ENCODE results near the gene FBP1.

FBP1 gene

DNA sequence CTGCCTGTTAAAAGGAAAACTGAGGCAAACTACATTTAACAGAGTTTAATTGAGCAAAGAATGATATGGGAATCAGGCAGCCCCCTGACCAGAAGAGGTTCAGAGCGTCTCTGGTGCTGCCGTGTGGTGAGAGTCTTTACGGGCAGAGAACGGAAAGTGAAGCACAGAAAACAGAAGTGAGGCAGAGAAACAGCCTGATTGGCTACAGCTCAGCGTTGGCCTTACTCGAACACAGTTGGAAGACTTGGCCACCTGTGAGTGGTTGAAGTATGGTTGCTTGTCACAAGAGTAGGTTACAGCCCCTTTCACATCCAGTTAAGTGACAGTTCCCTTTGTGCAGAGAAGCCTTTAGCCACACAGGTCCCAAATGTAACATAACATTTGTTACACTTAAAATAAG lies 16.9 kb upstream of the FBP1 start:
- no peak for DNase-seq (ENCODE audit: low read depth)

GRCh38 chr9:94655739-94656138 lies 16.4 kb upstream of the FBP1 start:
- DNase-seq (ENCODE audit: low read depth): no peak

GRCh38 chr9:94654165-94654894 lies 15.0 kb upstream of the FBP1 start:
- DNase-seq (ENCODE audit: low read depth): no peak

DNA sequence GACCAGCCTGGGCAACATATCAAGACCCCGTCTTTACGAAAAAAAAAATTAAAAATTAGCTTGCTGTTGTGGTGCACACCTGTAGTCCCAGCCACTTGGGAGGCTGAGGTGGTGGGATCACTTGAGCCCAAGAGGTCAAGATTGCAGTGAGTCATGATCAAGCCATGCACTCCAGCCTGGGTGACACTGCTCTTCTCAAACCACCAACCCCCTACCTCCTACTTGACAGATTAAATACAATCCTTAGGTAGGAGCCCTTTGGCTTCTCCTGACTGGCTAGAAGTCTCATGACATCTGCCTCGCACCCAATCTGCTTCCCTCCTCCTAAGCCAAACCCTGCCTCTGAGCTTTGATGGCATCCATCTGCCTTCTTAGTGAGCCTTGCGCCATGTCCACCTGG lies 11.6 kb upstream of the FBP1 start:
- no peak for DNase-seq (ENCODE audit: low read depth)

GRCh38 chr9:94649100-94649819 lies 9.9 kb upstream of the FBP1 start:
- no peak for DNase-seq (ENCODE audit: low read depth)

- DNase-seq (ENCODE audit: low read depth): no peak
Observed at GRCh38 chr9:94648185-94648584, 8.9 kb upstream of the FBP1 start.

- DNase-seq (ENCODE audit: low read depth): no peak
Observed at GRCh38 chr9:94645901-94646300, 6.6 kb upstream of the FBP1 start.

GRCh38 chr9:94644543-94644942 lies 5.2 kb upstream of the FBP1 start:
- no peak for DNase-seq (ENCODE audit: low read depth)

DNA sequence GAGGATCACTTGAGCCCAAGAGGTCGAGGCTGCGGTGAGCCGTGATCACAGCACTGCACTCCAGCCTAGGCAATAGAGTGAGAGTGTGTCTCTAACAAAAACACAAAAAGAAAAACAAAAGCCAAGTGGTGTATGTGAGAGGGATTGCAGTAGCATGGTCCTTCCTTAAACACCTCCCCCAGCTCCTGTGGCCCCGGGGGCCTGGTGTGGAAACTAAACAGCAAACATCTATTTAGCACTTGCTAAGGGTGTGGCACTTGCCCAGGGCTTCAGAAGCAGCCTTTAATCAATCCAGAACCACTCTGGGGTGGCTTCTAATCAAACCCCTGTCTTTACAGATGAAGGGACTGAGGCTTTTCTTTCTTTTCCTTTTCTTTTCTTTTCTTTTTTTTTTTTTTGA lies 4.4 kb upstream of the FBP1 start:
- DNase-seq (ENCODE audit: low read depth): no peak

- DNase-seq (ENCODE audit: low read depth): no peak
Observed at GRCh38 chr9:94643176-94643575, 3.9 kb upstream of the FBP1 start.

DNA sequence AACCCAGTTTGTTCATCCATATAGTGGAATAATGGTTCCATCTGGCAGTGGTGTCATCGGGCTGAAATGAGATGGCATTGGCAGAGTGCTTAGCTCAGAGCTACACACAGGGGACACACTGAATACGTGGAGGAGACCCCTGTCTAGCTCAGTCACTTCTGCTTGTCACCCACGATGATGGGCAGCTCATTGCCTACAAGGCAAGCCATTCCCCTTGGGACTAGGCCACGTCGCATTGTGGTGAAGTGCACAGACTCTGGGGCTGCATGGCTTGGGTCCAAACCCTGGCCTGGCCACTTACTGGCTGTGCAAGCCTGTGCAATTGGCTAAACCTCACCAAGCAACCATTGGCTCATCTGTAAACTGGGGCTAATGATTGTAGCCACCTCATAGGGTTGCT lies 3.2 kb upstream of the FBP1 start:
- DNase-seq (ENCODE audit: low read depth): no peak

- no peak for DNase-seq (ENCODE audit: low read depth)
Observed at GRCh38 chr9:94639999-94640376, 670 bp upstream of the FBP1 start.

GRCh38 chr9:94638335-94639060 lies 820 bp downstream of the FBP1 start:
- no peak for DNase-seq (ENCODE audit: low read depth)

- DNase-seq (ENCODE audit: low read depth): no peak
Observed at GRCh38 chr9:94632737-94633136, 6.6 kb downstream of the FBP1 start.

DNA sequence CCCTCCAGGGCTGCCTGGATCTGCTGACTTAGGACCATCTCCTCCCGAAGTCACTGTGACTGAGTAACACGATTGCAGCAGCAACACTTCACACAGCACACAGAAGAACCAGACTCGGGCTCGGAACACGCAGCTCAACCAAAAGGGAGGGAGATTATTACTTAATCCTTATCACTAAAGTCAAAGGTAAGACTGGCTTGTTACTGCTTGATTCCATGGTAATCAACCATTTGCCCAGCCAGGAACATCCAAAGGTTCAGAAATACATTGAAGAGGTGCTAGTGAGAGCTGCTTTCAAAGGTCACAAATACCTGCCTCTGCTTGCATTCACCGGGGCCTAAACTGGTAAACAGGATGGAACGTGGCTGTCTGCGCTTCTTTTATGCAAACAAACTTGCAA lies 7.7 kb downstream of the FBP1 start:
- DNase-seq (ENCODE audit: low read depth): no peak

GRCh38 chr9:94630833-94631232 lies 8.5 kb downstream of the FBP1 start:
- DNase-seq (ENCODE audit: low read depth): no peak

DNA sequence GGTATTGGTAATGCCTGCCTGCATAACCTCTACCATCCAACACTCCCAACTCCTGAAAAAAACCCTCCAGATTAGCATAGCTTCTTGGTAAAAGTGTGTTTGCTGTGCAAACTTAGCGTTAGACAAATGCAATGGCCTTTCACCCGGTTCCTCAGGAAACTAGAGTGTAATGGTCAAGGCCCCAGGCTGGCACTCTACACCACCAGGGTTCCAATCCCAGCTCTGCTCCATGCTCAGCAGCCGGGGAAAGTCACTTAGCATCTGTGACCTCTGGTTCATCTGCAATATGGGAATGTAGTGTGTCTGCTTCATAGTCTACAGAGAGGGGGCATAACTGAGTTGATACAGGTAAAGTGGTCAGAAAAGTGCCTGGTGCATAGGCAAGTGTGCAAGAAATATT lies 9.0 kb downstream of the FBP1 start:
- no peak for DNase-seq (ENCODE audit: low read depth)

DNA sequence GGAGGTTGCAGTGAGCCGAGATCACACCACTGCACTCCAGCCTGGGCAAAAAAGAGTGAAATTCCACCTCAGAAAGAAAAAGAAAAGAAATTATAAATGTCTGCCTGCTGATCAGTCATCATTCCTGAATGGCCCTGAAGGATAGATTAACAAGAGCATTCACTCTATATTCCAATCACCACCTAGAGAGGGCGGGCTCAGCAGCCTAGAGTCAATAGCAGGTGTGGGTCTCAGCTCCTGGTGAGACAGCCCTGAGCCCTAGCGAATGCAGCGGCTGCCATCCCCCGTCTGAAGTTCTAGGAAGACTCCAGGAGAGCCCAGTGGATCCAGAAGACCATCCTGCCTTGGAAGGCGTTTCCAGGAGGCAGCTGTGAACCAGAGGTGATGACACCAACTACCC lies 12.0 kb downstream of the FBP1 start:
- DNase-seq (ENCODE audit: low read depth): no peak

- DNase-seq (ENCODE audit: low read depth): no peak
Observed at GRCh38 chr9:94625835-94626234, 13.5 kb downstream of the FBP1 start.

DNA sequence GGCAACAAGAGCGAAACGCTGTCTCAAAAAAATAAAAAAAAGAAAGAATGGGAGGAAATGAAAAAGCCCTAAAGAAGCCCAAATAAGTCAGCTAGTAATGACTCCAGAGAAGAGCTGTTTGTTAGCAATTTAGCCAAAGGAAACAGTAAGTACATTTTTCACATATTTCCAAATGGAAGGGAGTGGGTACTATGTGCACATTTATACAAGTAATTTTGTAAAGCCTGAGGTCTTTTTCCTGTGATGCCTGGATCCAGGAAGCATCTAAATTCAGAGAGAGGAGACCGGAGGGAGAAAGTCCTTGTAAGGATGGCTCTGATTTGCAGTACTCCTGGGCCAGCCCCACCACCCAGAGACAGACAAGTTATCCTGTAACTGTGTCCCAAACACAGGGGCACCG lies 14.7 kb downstream of the FBP1 start:
- no peak for DNase-seq (ENCODE audit: low read depth)

DNA sequence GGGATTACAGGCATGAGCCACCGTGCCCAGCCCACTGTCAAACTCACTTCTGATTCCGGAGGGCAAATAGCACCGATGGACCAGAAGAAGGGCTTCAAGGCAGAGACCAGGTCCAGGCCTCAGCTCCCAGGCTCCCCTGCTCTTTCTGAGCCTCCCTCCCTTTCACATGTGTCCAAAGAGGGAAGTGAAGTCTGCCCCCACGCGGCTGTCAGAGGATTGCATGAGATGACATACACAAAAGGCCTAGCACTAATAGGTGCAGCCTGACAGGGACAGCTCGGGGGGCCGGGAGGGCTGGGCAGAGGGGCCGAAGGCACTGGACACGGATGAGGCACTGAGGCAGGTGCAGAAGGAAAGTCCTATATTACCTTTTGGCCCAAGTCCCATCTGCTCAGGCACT lies 16.1 kb downstream of the FBP1 start:
- DNase-seq (ENCODE audit: low read depth): no peak

- DNase-seq (ENCODE audit: low read depth): no peak
Observed at GRCh38 chr9:94622087-94622800, 17.1 kb downstream of the FBP1 start.

GRCh38 chr9:94619026-94619425 lies 20.3 kb downstream of the FBP1 start:
- no peak for DNase-seq (ENCODE audit: low read depth)
